ENCODE results near the gene P2RY13. TPM values are rescaled to one million over a fixed set of nuclear protein-coding genes. Genes with fewer than 3 reads are reported as not detected.

P2RY13 gene
- total RNA-seq, 3 donors from 2014 or later: 0.29 to 1.9 (median 1.5) TPM

DNA sequence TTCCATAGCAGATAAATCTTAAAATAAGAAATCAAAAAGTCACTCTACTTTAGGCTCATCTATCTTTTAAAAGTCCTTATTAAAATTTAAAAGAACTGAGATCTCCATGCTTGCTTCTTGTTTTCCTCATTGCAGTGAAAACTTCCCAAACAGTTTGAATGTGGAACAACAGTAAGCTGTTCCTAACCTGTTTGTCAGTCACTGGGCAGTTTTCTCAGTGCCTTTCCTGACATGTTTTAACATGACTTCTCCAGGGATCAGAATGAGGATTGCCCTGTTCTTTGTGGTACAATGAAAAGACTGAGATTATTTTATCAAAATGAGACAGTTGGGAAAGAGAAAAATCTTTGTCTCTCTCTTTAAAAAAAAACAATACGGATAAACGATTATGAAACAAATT is 13.5 kb downstream of the P2RY13 start:
- no peak for ATAC-seq
- Histone ChIP-seq H3K9me3 (no peaks in the 10 kb centered on the region), H3K4me1 (ENCODE audit: low read depth) (no peaks in the 10 kb centered on the region), H3K36me3 (ENCODE audit: low read depth) (no peaks in the 10 kb centered on the region), H3K4me3 (no peak overlapping the region)
- DNase-seq: no peak
- intact Hi-C loops (cut with DNase I, micrococcal nuclease): no loop called here
- TF ChIP-seq, protein P1, sequence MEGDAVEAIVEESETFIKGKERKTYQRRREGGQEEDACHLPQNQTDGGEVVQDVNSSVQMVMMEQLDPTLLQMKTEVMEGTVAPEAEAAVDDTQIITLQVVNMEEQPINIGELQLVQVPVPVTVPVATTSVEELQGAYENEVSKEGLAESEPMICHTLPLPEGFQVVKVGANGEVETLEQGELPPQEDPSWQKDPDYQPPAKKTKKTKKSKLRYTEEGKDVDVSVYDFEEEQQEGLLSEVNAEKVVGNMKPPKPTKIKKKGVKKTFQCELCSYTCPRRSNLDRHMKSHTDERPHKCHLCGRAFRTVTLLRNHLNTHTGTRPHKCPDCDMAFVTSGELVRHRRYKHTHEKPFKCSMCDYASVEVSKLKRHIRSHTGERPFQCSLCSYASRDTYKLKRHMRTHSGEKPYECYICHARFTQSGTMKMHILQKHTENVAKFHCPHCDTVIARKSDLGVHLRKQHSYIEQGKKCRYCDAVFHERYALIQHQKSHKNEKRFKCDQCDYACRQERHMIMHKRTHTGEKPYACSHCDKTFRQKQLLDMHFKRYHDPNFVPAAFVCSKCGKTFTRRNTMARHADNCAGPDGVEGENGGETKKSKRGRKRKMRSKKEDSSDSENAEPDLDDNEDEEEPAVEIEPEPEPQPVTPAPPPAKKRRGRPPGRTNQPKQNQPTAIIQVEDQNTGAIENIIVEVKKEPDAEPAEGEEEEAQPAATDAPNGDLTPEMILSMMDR (IDR thresholded peaks at IDR 0.05): no peak

DNA sequence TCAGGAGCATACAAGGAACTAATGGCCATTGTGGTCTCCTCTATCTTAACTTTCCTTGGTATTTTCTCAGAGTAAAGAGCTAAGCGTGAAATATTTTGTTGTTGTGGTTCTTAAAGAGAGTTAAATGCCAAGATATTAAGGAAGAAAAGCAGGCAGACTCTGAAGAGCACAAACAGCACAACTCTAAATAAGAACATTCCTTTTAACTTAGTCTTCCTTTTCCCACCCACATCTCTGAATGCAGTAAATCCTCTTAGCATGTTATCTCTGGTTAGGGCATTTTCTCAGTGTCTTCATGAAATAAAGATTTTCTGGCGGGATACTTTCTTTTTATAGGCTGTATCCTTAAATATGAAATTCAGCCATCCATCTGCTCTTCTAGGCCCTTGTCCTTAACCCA is 14.2 kb downstream of the P2RY13 start:
- intact Hi-C loops (cut with DNase I, micrococcal nuclease): no loop called here

DNA sequence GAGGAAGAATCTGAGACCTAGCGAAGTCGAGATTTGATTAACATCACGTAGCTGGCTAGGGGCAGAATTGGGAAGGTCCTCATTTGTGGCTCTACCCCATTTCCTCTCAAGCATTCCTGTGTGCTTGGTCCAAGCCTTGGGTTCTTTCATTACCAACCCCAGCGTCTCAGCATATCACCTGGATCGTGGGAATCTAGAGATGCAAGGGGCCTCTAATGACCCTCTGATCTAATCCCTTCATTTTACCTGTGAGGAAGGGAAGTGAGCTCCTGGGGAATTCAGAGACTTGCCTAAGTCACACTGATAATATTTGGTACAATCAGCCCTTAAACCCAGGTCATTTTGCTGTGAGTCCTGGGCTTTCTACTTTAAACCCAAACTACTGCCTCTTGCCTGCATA is 14.8 kb downstream of the P2RY13 start:
- no peak for ATAC-seq
- Histone ChIP-seq H3K9me3 (no peaks in the 10 kb centered on the region), H3K36me3 (ENCODE audit: low read depth) (no peaks in the 10 kb centered on the region), H3K4me1 (ENCODE audit: low read depth) (no peaks in the 10 kb centered on the region), H3K4me3 (no peak overlapping the region)
- TF ChIP-seq, protein P1 (IDR thresholded peaks at IDR 0.05): no peak
- DNase-seq: no peak
- intact Hi-C loops (cut with DNase I, micrococcal nuclease): no loop called here

More for the DNA sequence above, 14.2 kb downstream of the P2RY13 start:
- Histone ChIP-seq H3K4me3 (no peak overlapping the region), H3K36me3 (ENCODE audit: low read depth) (no peaks in the 10 kb centered on the region), H3K9me3 (no peaks in the 10 kb centered on the region), H3K4me1 (ENCODE audit: low read depth) (no peaks in the 10 kb centered on the region)
- DNase-seq: no peak
- TF ChIP-seq, protein P1 (IDR thresholded peaks at IDR 0.05): no peak
- no peak for ATAC-seq

DNA sequence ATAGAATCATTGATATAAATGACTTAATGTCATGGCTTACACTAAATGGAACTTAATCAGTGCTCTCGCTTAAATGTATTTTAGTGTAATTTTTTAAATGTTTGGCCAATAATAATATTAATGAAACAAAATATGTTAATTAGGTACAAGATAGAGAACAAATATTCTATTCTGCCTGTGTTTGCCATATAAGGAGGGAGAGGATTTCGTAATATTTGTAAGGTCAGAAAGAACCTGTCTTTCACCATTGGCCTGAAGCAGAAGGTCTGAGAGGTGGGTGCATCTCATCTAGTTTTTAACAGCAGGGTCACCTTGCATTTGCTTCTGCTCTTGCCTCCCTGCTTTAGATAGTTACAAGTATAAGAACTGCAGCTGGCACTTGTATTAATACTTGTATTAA is 15.2 kb downstream of the P2RY13 start:
- no peak overlapping the region for H3K4me3 ChIP-seq
- TF ChIP-seq, protein P1 (IDR thresholded peaks at IDR 0.05): no peak
- no peaks in the 10 kb centered on the region for H3K36me3 ChIP-seq (ENCODE audit: low read depth)
- ATAC-seq: no peak
- H3K4me1 ChIP-seq (ENCODE audit: low read depth): no peaks in the 10 kb centered on the region
- H3K9me3 ChIP-seq: no peaks in the 10 kb centered on the region
- intact Hi-C loops (cut with DNase I, micrococcal nuclease): no loop called here
- DNase-seq: no peak

DNA sequence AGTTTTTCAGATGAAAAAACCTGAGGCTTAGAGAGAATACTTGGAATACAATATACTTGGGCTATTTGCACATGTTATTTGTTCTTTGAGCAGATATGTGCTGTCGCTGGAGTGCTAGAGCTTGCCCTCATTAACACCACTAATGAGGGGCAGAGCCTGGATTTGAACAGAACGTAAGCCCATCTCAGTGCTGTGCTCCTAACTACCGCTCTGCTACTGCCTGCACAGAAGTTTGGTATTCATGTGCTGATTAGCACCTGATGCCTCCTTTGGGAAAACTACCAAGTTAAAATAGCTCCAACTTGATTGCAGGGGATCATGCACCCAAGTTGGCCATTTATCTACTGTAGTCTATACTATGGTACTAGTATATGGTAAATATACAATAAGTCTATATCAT is 16.4 kb downstream of the P2RY13 start:
- DNase-seq (no peak), ATAC-seq (no peak)
- Histone ChIP-seq H3K9me3 (no peaks in the 10 kb centered on the region), H3K36me3 (ENCODE audit: low read depth) (no peaks in the 10 kb centered on the region), H3K4me1 (ENCODE audit: low read depth) (no peaks in the 10 kb centered on the region), H3K4me3 (no peak overlapping the region)
- intact Hi-C loops (cut with DNase I, micrococcal nuclease): no loop called here
- TF ChIP-seq, protein P1 (IDR thresholded peaks at IDR 0.05): no peak

DNA sequence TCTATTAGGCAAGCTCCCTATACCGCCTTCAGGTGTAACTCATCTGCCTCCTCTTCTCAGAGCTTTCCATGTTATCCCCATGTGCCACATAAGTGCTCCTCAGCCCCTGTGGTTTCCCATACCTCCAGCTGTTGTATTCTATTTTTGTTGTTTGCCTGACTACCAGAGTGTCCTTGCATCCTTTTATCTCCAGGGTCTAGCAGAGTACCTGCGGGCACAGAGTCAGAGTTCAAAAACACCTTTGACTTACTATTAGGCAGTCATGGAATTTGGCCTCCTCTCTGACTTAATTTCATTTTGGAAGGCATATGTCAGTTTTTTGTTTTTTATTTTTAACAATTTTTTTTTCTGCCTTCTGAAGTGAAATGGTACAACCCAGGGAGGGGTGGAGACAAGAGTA is 19.8 kb downstream of the P2RY13 start:
- H3K36me3 ChIP-seq (ENCODE audit: low read depth): no peaks in the 10 kb centered on the region
- H3K9me3 ChIP-seq: no peaks in the 10 kb centered on the region
- no peak overlapping the region for H3K4me3 ChIP-seq
- TF ChIP-seq, protein P1 (IDR thresholded peaks at IDR 0.05): no peak
- no peaks in the 10 kb centered on the region for H3K4me1 ChIP-seq (ENCODE audit: low read depth)
- intact Hi-C loops (cut with DNase I, micrococcal nuclease): no loop called here
- DNase-seq: no peak
- no peak for ATAC-seq

Data from mucosa of descending colon (tissue), 3 donors.